Pancreas (tissue), 10 donors: ENCODE results near the gene PES1. TPM values are rescaled to one million over a fixed set of nuclear protein-coding genes. Genes with fewer than 3 reads are reported as not detected.
A peak's percentile ranks its signal among the peaks of the same experiment; 100 is the strongest.
"Not testable (repeated sequence)": the region's sequence is repeated elsewhere in the genome, so short reads cannot be mapped to it uniquely, and the experiment has no call there.

Experiments
- ATAC-seq, 4 donors: fragments of 200-7000 bp; cut with Tn5 transposase; one replicate each; pipeline versions ENCODE4 v1.8.0 to v1.9.1; 2020; ENCODE audit warnings: mild to moderate bottlenecking in 4 of 4, moderate library complexity in 4 of 4
- DNase-seq, 6 donors: peaks; one replicate each; pipeline ENCODE4 v3.0.0-alpha.2; 2020
- FAIRE-seq: peaks from 2 replicates; lab custom pipeline; 2012; peaks lifted over from hg19 to GRCh38; lab: Jason Lieb, UNC
- H3K27ac ChIP-seq, 4 donors: fragments of 200-600 bp; sonication (generic); 1 replicate in 3 of 4; 2 replicates in 1 of 4; pipeline versions ENCODE4 v1.5.0 to v1.8.0; 2020
- H3K27me3 ChIP-seq, 4 donors: fragments of 200-600 bp; one replicate each; pipeline ENCODE4 v1.8.0; 2021
- H3K36me3 ChIP-seq, 3 donors: fragments of 200-600 bp; sonication (generic) in 1 of 3; one replicate each; pipeline versions ENCODE4 v1.5.0 to v1.8.0; 2020 to 2021
- H3K4me1 ChIP-seq, 3 donors: fragments of 200-600 bp; one replicate each; pipeline ENCODE4 v1.8.0; 2021
- H3K4me3 ChIP-seq, 4 donors: fragments of 200-600 bp; sonication (generic) in 2 of 4; one replicate each; pipeline versions ENCODE4 v1.5.0 to v1.8.0; 2020 to 2021
- H3K9me3 ChIP-seq, 4 donors: fragments of 200-600 bp; one replicate each; pipeline ENCODE4 v1.8.0; 2021
- WGBS, 2 donors: extraction: QIAGEN DNeasy Blood & Tissue Kit; methylation state at CpG; one replicate each; pipeline ENCODE4 v1.1.7; 2013; 5-methylcytosine and 5-hydroxymethylcytosine counted together
- intact Hi-C, 3 donors: fragments of 100-400 bp; cut with DNase I; formaldehyde crosslinking; loops; one replicate each; pipeline versions ENCODE4 v1.11.1 to v1.14.2; 2022
- polyA plus RNA-seq, 2 donors: library from polyadenylated mRNA; stranded (reverse); fragments of 200-250 nt; gene quantifications; one replicate each; pipeline ENCODE4 v1.2.3, GENCODE V29; 2013
- total RNA-seq, 6 donors: library from RNA; stranded (reverse); fragmentation: NEBNext Ultra II Directional in 4 of 6; extraction: Animal tissue kit (Norgen Biotek cat#: 25700) in 4 of 6; gene quantifications; one replicate each; pipeline versions ENCODE4 v1.2.1 to v1.2.4, GENCODE V29; 2021 to 2023
- TF ChIP-seq, protein P1 (sequence below), 4 donors: fragments of 200-600 bp; sonication (generic) in 3 of 4; IDR thresholded peaks; one replicate each; pipeline versions ENCODE4 v1.5.0 to v1.8.0; 2021; ENCODE audit warnings: antibody characterized with exemption in 4 of 4
- donor health status: healthy with polysubstance abuse.
- donor health status: DM: no; HTN: no; CAD: no; lungs with moderate emphysema.
- donor health status: DM: no; HTN: no; CAD: no.
- donor health status: control.
- donor health status: control.
- donor health status: Bipolar disorder and iron deficiency.
- donor health status: DM: yes; HTN: yes; CAD: no.
- donor health status: DM: no; HTN: no; CAD: no.
- donor health status: DM: no; HTN: no; CAD: no.
- donor health status: DM: yes; HTN: yes; CAD: no.

Gene PES1
- total and polyA plus RNA-seq, 8 donors: 33.8 to 66.9 (median 44.8) TPM

GRCh38 chr22:30628491-30628890 is 36.8 kb upstream of the PES1 start:
- H3K27me3 ChIP-seq: no peaks in the 10 kb centered on the region
- WGBS, 2 donors: 56 to 68% methylated on average over 4 of the region's 4 CpGs
- FAIRE-seq (no peak), ATAC-seq (no peak), DNase-seq (peak in 1 of 6 donors; percentile 8)
- H3K27ac ChIP-seq: no peak overlapping the region
- intact Hi-C loops: no loop called here
- H3K4me3 ChIP-seq: no peak overlapping the region
- no peaks in the 10 kb centered on the region for H3K4me1 ChIP-seq
- H3K36me3 ChIP-seq: no peaks in the 10 kb centered on the region
- no peaks in the 10 kb centered on the region for H3K9me3 ChIP-seq
- TF ChIP-seq, protein P1, sequence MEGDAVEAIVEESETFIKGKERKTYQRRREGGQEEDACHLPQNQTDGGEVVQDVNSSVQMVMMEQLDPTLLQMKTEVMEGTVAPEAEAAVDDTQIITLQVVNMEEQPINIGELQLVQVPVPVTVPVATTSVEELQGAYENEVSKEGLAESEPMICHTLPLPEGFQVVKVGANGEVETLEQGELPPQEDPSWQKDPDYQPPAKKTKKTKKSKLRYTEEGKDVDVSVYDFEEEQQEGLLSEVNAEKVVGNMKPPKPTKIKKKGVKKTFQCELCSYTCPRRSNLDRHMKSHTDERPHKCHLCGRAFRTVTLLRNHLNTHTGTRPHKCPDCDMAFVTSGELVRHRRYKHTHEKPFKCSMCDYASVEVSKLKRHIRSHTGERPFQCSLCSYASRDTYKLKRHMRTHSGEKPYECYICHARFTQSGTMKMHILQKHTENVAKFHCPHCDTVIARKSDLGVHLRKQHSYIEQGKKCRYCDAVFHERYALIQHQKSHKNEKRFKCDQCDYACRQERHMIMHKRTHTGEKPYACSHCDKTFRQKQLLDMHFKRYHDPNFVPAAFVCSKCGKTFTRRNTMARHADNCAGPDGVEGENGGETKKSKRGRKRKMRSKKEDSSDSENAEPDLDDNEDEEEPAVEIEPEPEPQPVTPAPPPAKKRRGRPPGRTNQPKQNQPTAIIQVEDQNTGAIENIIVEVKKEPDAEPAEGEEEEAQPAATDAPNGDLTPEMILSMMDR (IDR thresholded peaks at IDR 0.05): no peak

DNA sequence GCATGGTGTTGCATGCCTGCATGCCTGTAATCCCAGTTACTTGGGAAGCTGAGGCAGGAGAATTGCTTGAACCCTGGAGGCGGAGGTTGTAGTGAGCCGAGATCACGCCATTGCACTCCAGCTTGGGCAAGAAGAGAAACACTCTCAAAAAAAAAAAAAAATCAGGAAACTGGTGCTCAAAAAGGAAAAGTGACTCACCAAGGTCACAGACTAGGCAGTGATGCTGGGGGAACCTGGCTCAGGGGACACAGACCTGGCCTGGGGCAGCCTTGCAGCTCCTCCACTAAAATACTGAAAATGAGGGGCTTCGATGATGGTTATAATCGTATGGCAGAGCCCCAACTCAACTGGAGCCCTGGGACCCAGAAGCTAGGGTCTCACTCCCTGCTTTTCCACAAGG is 35.8 kb upstream of the PES1 start:
- no peaks in the 10 kb centered on the region for H3K4me1 ChIP-seq
- ATAC-seq (no peak), DNase-seq (no peak), FAIRE-seq (no peak)
- TF ChIP-seq, protein P1 (IDR thresholded peaks at IDR 0.05): no peak
- no peak overlapping the region for H3K27ac ChIP-seq
- H3K36me3 ChIP-seq: no peaks in the 10 kb centered on the region
- no peaks in the 10 kb centered on the region for H3K27me3 ChIP-seq
- H3K4me3 ChIP-seq: no peak overlapping the region
- no peaks in the 10 kb centered on the region for H3K9me3 ChIP-seq
- intact Hi-C loops: no loop called here
- 91% methylated on average over 5 of the region's 5 CpGs for WGBS, 2 donors

DNA sequence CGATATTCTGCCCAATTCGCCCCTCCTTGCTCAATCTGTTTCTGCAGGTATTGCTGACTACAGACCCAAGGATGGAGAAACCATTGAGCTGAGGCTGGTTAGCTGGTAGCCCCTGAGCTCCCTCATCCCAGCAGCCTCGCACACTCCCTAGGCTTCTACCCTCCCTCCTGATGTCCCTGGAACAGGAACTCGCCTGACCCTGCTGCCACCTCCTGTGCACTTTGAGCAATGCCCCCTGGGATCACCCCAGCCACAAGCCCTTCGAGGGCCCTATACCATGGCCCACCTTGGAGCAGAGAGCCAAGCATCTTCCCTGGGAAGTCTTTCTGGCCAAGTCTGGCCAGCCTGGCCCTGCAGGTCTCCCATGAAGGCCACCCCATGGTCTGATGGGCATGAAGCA is 34.7 kb upstream of the PES1 start:
- Histone ChIP-seq H3K9me3 (no peaks in the 10 kb centered on the region), H3K27me3 (no peaks in the 10 kb centered on the region), H3K36me3 (no peaks in the 10 kb centered on the region), H3K4me3 (no peak overlapping the region), H3K4me1 (no peaks in the 10 kb centered on the region), H3K27ac (no peak overlapping the region)
- 91 to 97% methylated on average over 5 of the region's 5 CpGs for WGBS, 2 donors
- FAIRE-seq: no peak
- DNase-seq: peak in 1 of 6 donors; percentile 36
- TF ChIP-seq, protein P1 (IDR thresholded peaks at IDR 0.05): no peak
- intact Hi-C loops: no loop called here
- no peak for ATAC-seq

DNA sequence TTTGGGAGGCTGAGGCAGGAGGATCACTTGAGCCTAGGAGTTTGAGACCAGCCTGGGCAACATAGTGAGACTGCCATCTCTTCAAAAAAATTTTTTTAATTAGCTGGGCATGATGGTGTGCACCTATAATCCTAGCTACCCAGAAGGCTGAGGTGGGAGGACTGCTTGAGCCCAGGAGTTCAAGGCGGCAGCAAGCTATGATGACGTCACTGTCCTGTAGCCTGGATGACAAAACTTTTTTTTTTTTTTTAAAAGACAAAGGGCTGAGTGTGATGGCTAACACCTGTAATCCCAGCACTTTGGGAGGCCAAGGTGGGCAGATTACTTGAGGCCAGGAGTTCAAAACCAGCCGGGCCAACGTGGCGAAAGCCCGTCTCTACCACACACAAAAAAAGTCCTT is 28.2 kb upstream of the PES1 start:
- DNase-seq, H3K36me3 ChIP-seq, intact Hi-C loops, H3K4me3 ChIP-seq, ATAC-seq, H3K4me1 ChIP-seq, H3K27me3 ChIP-seq, FAIRE-seq, H3K9me3 ChIP-seq, H3K27ac ChIP-seq: not testable (repeated sequence)
- 98% methylated on average over 6 of the region's 6 CpGs for WGBS, 2 donors

- no peaks in the 10 kb centered on the region for H3K36me3 ChIP-seq
- intact Hi-C loops: no loop called here
- FAIRE-seq: no peak
- no peak for ATAC-seq
- H3K27me3 ChIP-seq: no peaks in the 10 kb centered on the region
- TF ChIP-seq, protein P1 (IDR thresholded peaks at IDR 0.05): no peak
- H3K9me3 ChIP-seq: no peaks in the 10 kb centered on the region
- no peak for DNase-seq
- H3K27ac ChIP-seq: no peak overlapping the region
- H3K4me1 ChIP-seq: no peaks in the 10 kb centered on the region
- WGBS, 2 donors: 83 to 84% methylated on average over 6 of the region's 6 CpGs
- H3K4me3 ChIP-seq: no peak overlapping the region
Measured at GRCh38 chr22:30617819-30618218, 26.1 kb upstream of the PES1 start.
